ENCODE results near the gene SRGAP1. TPM values are rescaled to one million over a fixed set of nuclear protein-coding genes. Genes with fewer than 3 reads are reported as not detected.

The SRGAP1 gene
- total and polyA plus RNA-seq, 9 of the 15 experiments (the other 6 are each of a cell fraction or from before 2014, with no cell fraction given): 0.01 to 0.13 (median 0.04) TPM; not detected in 3

- Histone ChIP-seq H3K9me3 (replicated peaks; ENCODE audit: control insufficient read depth, insufficient read depth, low read depth, low read length) (no peaks in the 10 kb centered on the region), H3K79me2 (ENCODE audit: control insufficient read depth, insufficient read depth, low read length) (no peaks in the 10 kb centered on the region), H3K27me3 (ENCODE audit: control insufficient read depth in 2 of 2, insufficient read depth in 2 of 2, low read length in 2 of 2) (no peaks in the 10 kb centered on the region; a peak in 2 of 5 replicates), H4K20me1 (replicated peaks; ENCODE audit: control insufficient read depth, insufficient read depth, low read length) (no peaks in the 10 kb centered on the region), H3K9me1 (ENCODE audit: control insufficient read depth, insufficient read depth, low read length) (no peaks in the 10 kb centered on the region), H3K9ac (ENCODE audit: insufficient read depth in 1 of 2, low read depth in 2 of 2, low read length in 2 of 2) (no peak overlapping the region), H3K4me2 (ENCODE audit: insufficient read depth, low read length) (no peak overlapping the region), H3K36me3 (ENCODE audit: control insufficient read depth, insufficient read depth, low read length) (no peaks in the 10 kb centered on the region), H3K27ac (ENCODE audit: extremely low read depth, low read depth, low read length) (no peak overlapping the region), H3K4me1 (replicated peaks in 1 of 2; ENCODE audit: control insufficient read depth in 2 of 2, insufficient read depth in 2 of 2, low read length in 2 of 2) (no peaks in the 10 kb centered on the region), H2AFZ (ENCODE audit: low read depth, low read length) (no peak overlapping the region), H3K4me3 (no peak overlapping the region)
- in situ Hi-C loops (cut with MboI) (no loop called here), intact Hi-C loops (cut with micrococcal nuclease) (no loop called here)
- ChIA-PET POLR2A (interaction anchor here (0.9 kb wide), 1 partner anchor 8 kb away, joined by 4 read pairs; no protein-coding TSS in a partner anchor), CTCF (ENCODE audit: low intra/inter-chr PET ratio) (no interaction called here)
- TF ChIP-seq AFF4 (CRISPR knock-in tag; IDR thresholded peaks at IDR 0.05): no peak
- TF ChIP-seq CBFB (CRISPR knock-in tag; IDR thresholded peaks at IDR 0.05): no peak
- TF ChIP-seq, protein P1, sequence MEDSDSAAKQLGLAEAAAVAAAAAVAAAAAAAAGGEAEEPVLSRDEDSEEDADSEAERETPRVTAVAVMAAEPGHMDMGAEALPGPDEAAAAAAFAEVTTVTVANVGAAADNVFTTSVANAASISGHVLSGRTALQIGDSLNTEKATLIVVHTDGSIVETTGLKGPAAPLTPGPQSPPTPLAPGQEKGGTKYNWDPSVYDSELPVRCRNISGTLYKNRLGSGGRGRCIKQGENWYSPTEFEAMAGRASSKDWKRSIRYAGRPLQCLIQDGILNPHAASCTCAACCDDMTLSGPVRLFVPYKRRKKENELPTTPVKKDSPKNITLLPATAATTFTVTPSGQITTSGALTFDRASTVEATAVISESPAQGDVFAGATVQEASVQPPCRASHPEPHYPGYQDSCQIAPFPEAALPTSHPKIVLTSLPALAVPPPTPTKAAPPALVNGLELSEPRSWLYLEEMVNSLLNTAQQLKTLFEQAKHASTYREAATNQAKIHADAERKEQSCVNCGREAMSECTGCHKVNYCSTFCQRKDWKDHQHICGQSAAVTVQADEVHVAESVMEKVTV (CRISPR knock-in tag; IDR thresholded peaks at IDR 0.05): no peak
- no peak for TF ChIP-seq NONO (IDR thresholded peaks at IDR 0.05; ENCODE audit: low read depth in 2 of 2, low read length in 1 of 2)
- TF ChIP-seq FOXM1 (IDR thresholded peaks at IDR 0.05; ENCODE audit: low read depth): no peak
- TF ChIP-seq FOXM1 (CRISPR knock-in tag; IDR thresholded peaks at IDR 0.05; ENCODE audit: low read depth): no peak
- no peak for TF ChIP-seq NBN (IDR thresholded peaks at IDR 0.05; ENCODE audit: low read depth)
- no peak for TF ChIP-seq STAT5A (IDR thresholded peaks at IDR 0.05; ENCODE audit: borderline replicate concordance, low read length)
- no peak for TF ChIP-seq NR2F6 (CRISPR knock-in tag; IDR thresholded peaks at IDR 0.05)
- no peak for TF ChIP-seq RBM22 (IDR thresholded peaks at IDR 0.05; ENCODE audit: low read depth, low read length, poor library complexity, severe bottlenecking)
- no TSS peak for BruUV-seq (replicated peaks)
- no peak for FAIRE-seq
- 3% methylated on average over 4 of the region's 4 CpGs for WGBS (ENCODE audit: insufficient coverage, low coverage, missing lambda C conversion rate)
- ATAC-seq: no peak
- DNase-seq (ENCODE audit: extremely low read depth in 1 of 4, low spot score in 3 of 4): no peak
Measured at GRCh38 chr12:64086946-64087345, 242.4 kb downstream of the SRGAP1 start.

All from K562 (cell line).